ENCODE data around the gene MTTP.

MTTP gene

GRCh38 chr4:99652596-99653436 lies 78.2 kb downstream of the MTTP start:
- no peaks in the 10 kb centered on the region for H3K36me3 ChIP-seq (ENCODE audit: low read length)
- H3K9me2 ChIP-seq (replicated peaks; ENCODE audit: insufficient read depth, low read length): no peaks in the 10 kb centered on the region
- no peak overlapping the region for H3K27ac ChIP-seq (ENCODE audit: low read depth, low read length)
- no peaks in the 10 kb centered on the region for H3F3A ChIP-seq (ENCODE audit: insufficient read depth)
- H3K4me3 ChIP-seq (ENCODE audit: insufficient read depth, low read length, poor library complexity, severe bottlenecking): no peak overlapping the region
- no peak overlapping the region for H2AFZ ChIP-seq (ENCODE audit: low read depth, low read length, severe bottlenecking)
- no peaks in the 10 kb centered on the region for H3K27me3 ChIP-seq (ENCODE audit: low read length)
- H3K4me2 ChIP-seq (ENCODE audit: low read depth, low read length, poor library complexity, severe bottlenecking): no peak overlapping the region
- H4K20me1 ChIP-seq (ENCODE audit: low read depth, low read length): no peaks in the 10 kb centered on the region
- H3K9ac ChIP-seq (ENCODE audit: low read length): no peak overlapping the region
- H3K79me2 ChIP-seq (ENCODE audit: insufficient read depth, low read length): no peaks in the 10 kb centered on the region
- no peak for TF ChIP-seq CTCF (IDR thresholded peaks at IDR 0.05; ENCODE audit: insufficient read depth, low read length, poor library complexity, severe bottlenecking)
- H3K9me3 ChIP-seq (ENCODE audit: insufficient read depth, low read length): no peaks in the 10 kb centered on the region

- Histone ChIP-seq H3K4me2 (ENCODE audit: low read depth, low read length, poor library complexity, severe bottlenecking) (no peak overlapping the region), H2AFZ (ENCODE audit: low read depth, low read length, severe bottlenecking) (no peak overlapping the region), H3K4me3 (ENCODE audit: insufficient read depth, low read length, poor library complexity, severe bottlenecking) (no peak overlapping the region), H3K9me2 (replicated peaks; ENCODE audit: insufficient read depth, low read length) (no peaks in the 10 kb centered on the region), H3K36me3 (ENCODE audit: low read length) (no peaks in the 10 kb centered on the region), H3K79me2 (ENCODE audit: insufficient read depth, low read length) (no peaks in the 10 kb centered on the region), H3F3A (ENCODE audit: insufficient read depth) (no peaks in the 10 kb centered on the region), H3K27me3 (ENCODE audit: low read length) (no peaks in the 10 kb centered on the region), H4K20me1 (ENCODE audit: low read depth, low read length) (no peaks in the 10 kb centered on the region), H3K9me3 (ENCODE audit: insufficient read depth, low read length) (no peaks in the 10 kb centered on the region), H3K27ac (ENCODE audit: low read depth, low read length) (no peak overlapping the region), H3K9ac (ENCODE audit: low read length) (no peak overlapping the region)
- TF ChIP-seq EZH2phosphoT487 (conservative IDR thresholded peaks at IDR 0.05; ENCODE audit: low read length) (no peak), CTCF (IDR thresholded peaks at IDR 0.05; ENCODE audit: insufficient read depth, low read length, poor library complexity, severe bottlenecking) (no peak)
Observed at GRCh38 chr4:99653916-99654315, 79.3 kb downstream of the MTTP start.

GRCh38 chr4:99654361-99654761 lies 79.7 kb downstream of the MTTP start:
- no peaks in the 10 kb centered on the region for H3F3A ChIP-seq (ENCODE audit: insufficient read depth)
- no peaks in the 10 kb centered on the region for H3K9me3 ChIP-seq (ENCODE audit: insufficient read depth, low read length)
- no peaks in the 10 kb centered on the region for H4K20me1 ChIP-seq (ENCODE audit: low read depth, low read length)
- no peak overlapping the region for H3K9ac ChIP-seq (ENCODE audit: low read length)
- no peak overlapping the region for H2AFZ ChIP-seq (ENCODE audit: low read depth, low read length, severe bottlenecking)
- TF ChIP-seq CTCF (IDR thresholded peaks at IDR 0.05; ENCODE audit: insufficient read depth, low read length, poor library complexity, severe bottlenecking) (no peak), EZH2phosphoT487 (conservative IDR thresholded peaks at IDR 0.05; ENCODE audit: low read length) (no peak)
- H3K79me2 ChIP-seq (ENCODE audit: insufficient read depth, low read length): no peaks in the 10 kb centered on the region
- no peaks in the 10 kb centered on the region for H3K9me2 ChIP-seq (replicated peaks; ENCODE audit: insufficient read depth, low read length)
- H3K36me3 ChIP-seq (ENCODE audit: low read length): no peaks in the 10 kb centered on the region
- no peak overlapping the region for H3K27ac ChIP-seq (ENCODE audit: low read depth, low read length)
- H3K4me3 ChIP-seq (ENCODE audit: insufficient read depth, low read length, poor library complexity, severe bottlenecking): no peak overlapping the region
- no peak overlapping the region for H3K4me2 ChIP-seq (ENCODE audit: low read depth, low read length, poor library complexity, severe bottlenecking)
- no peaks in the 10 kb centered on the region for H3K27me3 ChIP-seq (ENCODE audit: low read length)

Measured in SU-DHL-6 (cell line).